Measurements from ENCODE around the gene CUX1.
"Not testable (repeated sequence)": the region's sequence is repeated elsewhere in the genome, so short reads cannot be mapped to it uniquely, and the experiment has no call there.

DNA sequence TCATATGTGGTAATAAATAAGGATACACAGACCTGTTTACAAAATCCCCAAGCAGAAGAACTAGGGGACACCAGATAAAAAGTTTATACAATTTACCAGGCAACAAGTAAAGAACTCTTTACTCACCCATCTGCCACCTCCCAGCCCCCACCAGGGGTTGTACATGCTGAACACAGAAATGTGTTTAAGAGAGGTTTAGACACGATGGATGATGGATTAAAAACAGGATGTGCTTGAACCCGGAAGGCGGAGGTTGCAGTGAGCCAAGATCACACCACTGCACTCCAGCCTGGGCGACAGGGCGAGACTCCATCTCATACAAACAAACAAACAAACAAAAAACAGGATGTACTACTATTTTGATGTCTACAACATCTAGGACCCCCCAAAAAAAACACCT lies 511.4 kb downstream of the CUX1 start:
- not testable (repeated sequence) for TF ChIP-seq EZH2 (IDR thresholded peaks at IDR 0.05)
- TF ChIP-seq, protein P1, sequence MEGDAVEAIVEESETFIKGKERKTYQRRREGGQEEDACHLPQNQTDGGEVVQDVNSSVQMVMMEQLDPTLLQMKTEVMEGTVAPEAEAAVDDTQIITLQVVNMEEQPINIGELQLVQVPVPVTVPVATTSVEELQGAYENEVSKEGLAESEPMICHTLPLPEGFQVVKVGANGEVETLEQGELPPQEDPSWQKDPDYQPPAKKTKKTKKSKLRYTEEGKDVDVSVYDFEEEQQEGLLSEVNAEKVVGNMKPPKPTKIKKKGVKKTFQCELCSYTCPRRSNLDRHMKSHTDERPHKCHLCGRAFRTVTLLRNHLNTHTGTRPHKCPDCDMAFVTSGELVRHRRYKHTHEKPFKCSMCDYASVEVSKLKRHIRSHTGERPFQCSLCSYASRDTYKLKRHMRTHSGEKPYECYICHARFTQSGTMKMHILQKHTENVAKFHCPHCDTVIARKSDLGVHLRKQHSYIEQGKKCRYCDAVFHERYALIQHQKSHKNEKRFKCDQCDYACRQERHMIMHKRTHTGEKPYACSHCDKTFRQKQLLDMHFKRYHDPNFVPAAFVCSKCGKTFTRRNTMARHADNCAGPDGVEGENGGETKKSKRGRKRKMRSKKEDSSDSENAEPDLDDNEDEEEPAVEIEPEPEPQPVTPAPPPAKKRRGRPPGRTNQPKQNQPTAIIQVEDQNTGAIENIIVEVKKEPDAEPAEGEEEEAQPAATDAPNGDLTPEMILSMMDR (IDR thresholded peaks at IDR 0.05) = not testable (repeated sequence)

All from neural progenitor cell (in vitro differentiated cells).